ENCODE measurements around the gene KIAA0825. TPM values are rescaled to one million over a fixed set of nuclear protein-coding genes. Genes with fewer than 3 reads are reported as not detected.

KIAA0825 gene
- polyA plus RNA-seq, 3 donors: 0.56 to 1.3 (median 0.89) TPM

GRCh38 chr5:94623877-94624276, 5.5 kb upstream of the KIAA0825 start:
- intact Hi-C loops (cut with micrococcal nuclease): no loop called here
- Histone ChIP-seq H3K4me1 (ENCODE audit: control insufficient read depth in 1 of 2, insufficient read depth in 2 of 2, low read length in 2 of 2) (peaks cover 9 to 12% of the 10 kb centered on the region in 2 donors), H3K9ac (ENCODE audit: insufficient read depth, low read length, poor library complexity, severe bottlenecking) (no peak overlapping the region), H2AFZ (ENCODE audit: insufficient read depth, low read depth, low read length, poor library complexity, severe bottlenecking) (no peak overlapping the region), H3K79me2 (ENCODE audit: insufficient read depth, low read length) (peaks cover 62% of the 10 kb centered on the region), H3K27me3 (ENCODE audit: control insufficient read depth in 2 of 2, insufficient read depth in 2 of 2, low read length in 2 of 2) (no peaks in the 10 kb centered on the region), H3K27ac (ENCODE audit: low read depth in 1 of 2, low read length in 2 of 2) (no peak overlapping the region), H3K4me2 (replicated peaks; ENCODE audit: extremely low read depth, low read length, poor library complexity, severe bottlenecking) (no peak overlapping the region), H3K9me3 (replicated peaks in 1 of 2; ENCODE audit: control insufficient read depth in 1 of 2, insufficient read depth in 1 of 2, low read length in 2 of 2) (no peaks in the 10 kb centered on the region), H4K20me1 (ENCODE audit: insufficient read depth, low read length) (no peaks in the 10 kb centered on the region), H3K36me3 (replicated peaks in 1 of 2; ENCODE audit: control insufficient read depth in 1 of 2, insufficient read depth in 2 of 2, low read length in 2 of 2) (peaks cover 0 to 3% of the 10 kb centered on the region in 2 donors), H3K4me3 (replicated peaks in 1 of 3; ENCODE audit: low read depth in 2 of 3, low read length in 3 of 3) (no peak overlapping the region)
- H3K4me3 Mint-ChIP-seq: no peak overlapping the region
- no peak for TF ChIP-seq CTCF (IDR thresholded peaks at IDR 0.05)
- no peaks in the 10 kb centered on the region for H3K27me3 Mint-ChIP-seq (ENCODE audit: low read depth in 3 of 3)
- no CpG with 5 or more reads among the region's 2 CpGs for WGBS (ENCODE audit: insufficient coverage)
- H3K9me3 Mint-ChIP-seq: peaks cover 0 to 5% (median 0%) of the 10 kb centered on the region in 7 donors
- peaks cover under 1 to 3% of the 10 kb centered on the region in 2 donors for H3K36me3 Mint-ChIP-seq
- no peak for DNase-seq
- peaks cover 10% of the 10 kb centered on the region for H3K4me1 Mint-ChIP-seq
- H3K27ac Mint-ChIP-seq: no peak overlapping the region

GRCh38 chr5:94623011-94623410, 4.6 kb upstream of the KIAA0825 start:
- no peaks in the 10 kb centered on the region for H3K36me3 ChIP-seq (replicated peaks in 1 of 2; ENCODE audit: control insufficient read depth in 1 of 2, insufficient read depth in 2 of 2, low read length in 2 of 2)
- H4K20me1 ChIP-seq (ENCODE audit: insufficient read depth, low read length): no peaks in the 10 kb centered on the region
- Mint-ChIP-seq H3K27ac (no peak overlapping the region), H3K9me3 (peaks cover 0 to 3% (median 0%) of the 10 kb centered on the region in 7 donors), H3K36me3 (no peaks in the 10 kb centered on the region), H3K4me3 (no peak overlapping the region), H3K4me1 (peaks cover 10% of the 10 kb centered on the region), H3K27me3 (ENCODE audit: low read depth in 3 of 3) (no peaks in the 10 kb centered on the region)
- H3K79me2 ChIP-seq (ENCODE audit: insufficient read depth, low read length): peaks cover 63% of the 10 kb centered on the region
- H3K9ac ChIP-seq (ENCODE audit: insufficient read depth, low read length, poor library complexity, severe bottlenecking): no peak overlapping the region
- H3K27me3 ChIP-seq (ENCODE audit: control insufficient read depth in 2 of 2, insufficient read depth in 2 of 2, low read length in 2 of 2): no peaks in the 10 kb centered on the region
- no peak overlapping the region for H2AFZ ChIP-seq (ENCODE audit: insufficient read depth, low read depth, low read length, poor library complexity, severe bottlenecking)
- H3K4me1 ChIP-seq (ENCODE audit: control insufficient read depth in 1 of 2, insufficient read depth in 2 of 2, low read length in 2 of 2): peaks cover 10 to 13% of the 10 kb centered on the region in 2 donors
- H3K27ac ChIP-seq (ENCODE audit: low read depth in 1 of 2, low read length in 2 of 2): no peak overlapping the region
- TF ChIP-seq CTCF (IDR thresholded peaks at IDR 0.05): no peak
- intact Hi-C loops (cut with micrococcal nuclease): no loop called here
- no peak overlapping the region for H3K4me2 ChIP-seq (replicated peaks; ENCODE audit: extremely low read depth, low read length, poor library complexity, severe bottlenecking)
- H3K9me3 ChIP-seq (replicated peaks in 1 of 2; ENCODE audit: control insufficient read depth in 1 of 2, insufficient read depth in 1 of 2, low read length in 2 of 2): no peaks in the 10 kb centered on the region
- no peak overlapping the region for H3K4me3 ChIP-seq (replicated peaks in 1 of 3; ENCODE audit: low read depth in 2 of 3, low read length in 3 of 3)
- DNase-seq: no peak

Data from CD14-positive monocyte (primary cell).